GM19043 (cell line): ENCODE measurements around the gene ADCY5.
"Not testable (repeated sequence)": the region's sequence is repeated elsewhere in the genome, so short reads cannot be mapped to it uniquely, and the experiment has no call there.

ENCODE experiments used
- ATAC-seq: cut with Tn5 transposase; IDR thresholded peaks from one replicate; pipeline ENCODE4 v1.9.1; 2021; ENCODE audit warnings: low read depth; ENCODE audit not compliant: unreplicated experiment

Gene ADCY5

DNA sequence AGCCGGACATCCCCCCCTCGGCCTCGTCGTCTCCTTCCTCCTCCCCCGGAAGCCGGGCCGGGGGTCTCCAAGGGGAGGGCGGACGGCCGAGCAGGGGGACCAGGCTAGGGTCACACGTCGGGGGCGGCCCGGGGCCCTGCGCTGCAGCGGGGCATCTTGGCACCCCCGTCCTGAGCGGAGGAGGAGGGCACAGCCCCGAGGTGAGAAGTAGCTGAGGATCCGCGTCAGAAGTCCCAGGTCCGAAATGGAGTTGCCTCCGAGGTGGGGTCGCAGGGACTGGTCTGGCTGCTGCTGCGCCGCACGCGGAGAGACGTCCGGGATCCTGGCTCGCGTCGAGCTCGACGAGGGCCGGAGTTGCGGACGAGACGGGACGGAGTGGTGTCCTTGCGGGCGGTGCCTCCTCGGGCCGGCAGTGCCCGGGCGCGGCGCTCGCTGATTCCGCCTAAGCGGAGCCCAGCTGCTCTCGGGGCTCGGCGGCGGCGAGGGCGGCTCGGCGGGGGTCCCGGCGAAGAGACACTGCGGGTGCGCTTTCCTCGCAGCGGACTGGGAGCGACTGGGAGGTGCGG, at the start of gene ADCY5:
ADCY5 (minus strand) TSS at position 555 of the 566 bp plus-strand sequence; CDS start at position 10, 545 bp downstream.
- no peak for ATAC-seq

DNA sequence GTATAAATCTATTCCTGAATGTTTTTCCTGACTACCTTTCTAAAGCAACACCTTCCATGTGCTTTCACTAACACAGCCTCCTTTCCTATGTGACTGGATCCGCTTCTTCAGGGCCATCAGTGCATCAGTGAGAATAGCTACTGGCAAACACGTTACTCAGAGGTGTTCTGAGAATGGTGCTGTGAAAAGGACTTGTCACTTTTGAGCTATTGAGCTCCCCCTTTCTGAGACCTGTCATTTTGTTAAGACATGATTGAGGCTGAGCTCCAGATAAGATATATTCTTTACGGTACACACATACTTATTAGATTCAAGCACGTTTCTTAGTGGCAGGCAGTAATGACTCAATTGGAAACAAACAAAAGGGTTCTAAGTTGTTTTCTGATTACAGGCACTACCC, 45.0 kb upstream of the ADCY5 start:
- no peak for ATAC-seq

DNA sequence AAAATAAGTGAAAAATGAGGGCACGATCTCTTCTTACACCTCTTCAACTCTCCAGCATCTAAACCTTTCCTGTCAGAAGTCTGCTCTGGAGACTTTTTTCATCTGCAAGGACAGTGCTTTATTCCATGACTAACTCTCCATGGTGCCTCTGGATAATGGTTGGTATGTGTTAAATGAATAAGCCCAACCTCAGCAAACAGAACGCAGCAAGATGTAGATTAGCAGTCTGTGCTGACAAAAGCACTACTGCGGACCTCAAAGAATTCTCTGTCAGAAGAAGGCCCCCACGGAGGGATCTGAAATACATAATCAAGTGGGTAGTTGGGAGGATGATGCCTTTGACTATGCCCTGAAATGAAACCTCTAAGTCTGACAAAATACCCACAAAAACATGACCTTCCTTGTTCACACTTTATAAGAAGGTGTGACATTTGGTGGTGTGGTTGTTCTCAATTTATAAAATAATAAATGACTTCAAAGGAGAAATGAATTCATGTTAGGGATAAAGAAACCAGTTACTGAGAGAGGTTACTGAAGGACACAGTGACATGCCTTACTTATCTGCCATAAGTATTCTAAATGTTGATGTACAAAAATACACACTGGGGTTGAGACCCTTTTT, 43.2 kb upstream of the ADCY5 start:
- no peak for ATAC-seq

DNA sequence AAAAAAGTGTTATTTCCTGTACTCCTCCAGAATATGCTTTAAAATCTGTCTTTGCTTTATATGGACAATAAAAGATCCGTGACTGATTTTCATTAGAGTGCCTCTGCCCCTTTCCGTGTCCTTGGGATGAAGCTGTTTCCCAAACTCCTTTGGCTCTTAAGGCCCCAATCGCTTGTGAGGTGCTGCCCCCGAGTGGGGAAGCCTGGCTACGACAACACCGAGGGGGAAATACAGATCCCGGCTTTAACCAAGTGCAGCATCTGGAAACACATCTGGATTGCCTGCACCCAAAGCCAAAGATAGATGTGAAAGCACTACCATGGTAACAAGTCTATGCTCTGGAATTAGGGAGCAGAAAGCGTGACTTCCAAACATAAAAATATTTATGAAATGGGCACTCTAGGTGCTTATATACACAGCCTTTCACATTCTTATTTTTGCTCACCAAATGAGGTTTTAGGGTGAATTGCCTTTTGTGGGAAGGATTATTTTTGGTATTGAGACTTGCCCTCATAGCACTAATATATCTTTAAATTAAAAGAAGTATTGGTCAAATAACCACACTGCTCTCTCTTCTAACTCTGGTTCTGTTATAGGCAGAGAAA, 40.6 kb upstream of the ADCY5 start:
- ATAC-seq: peak; percentile 49

DNA sequence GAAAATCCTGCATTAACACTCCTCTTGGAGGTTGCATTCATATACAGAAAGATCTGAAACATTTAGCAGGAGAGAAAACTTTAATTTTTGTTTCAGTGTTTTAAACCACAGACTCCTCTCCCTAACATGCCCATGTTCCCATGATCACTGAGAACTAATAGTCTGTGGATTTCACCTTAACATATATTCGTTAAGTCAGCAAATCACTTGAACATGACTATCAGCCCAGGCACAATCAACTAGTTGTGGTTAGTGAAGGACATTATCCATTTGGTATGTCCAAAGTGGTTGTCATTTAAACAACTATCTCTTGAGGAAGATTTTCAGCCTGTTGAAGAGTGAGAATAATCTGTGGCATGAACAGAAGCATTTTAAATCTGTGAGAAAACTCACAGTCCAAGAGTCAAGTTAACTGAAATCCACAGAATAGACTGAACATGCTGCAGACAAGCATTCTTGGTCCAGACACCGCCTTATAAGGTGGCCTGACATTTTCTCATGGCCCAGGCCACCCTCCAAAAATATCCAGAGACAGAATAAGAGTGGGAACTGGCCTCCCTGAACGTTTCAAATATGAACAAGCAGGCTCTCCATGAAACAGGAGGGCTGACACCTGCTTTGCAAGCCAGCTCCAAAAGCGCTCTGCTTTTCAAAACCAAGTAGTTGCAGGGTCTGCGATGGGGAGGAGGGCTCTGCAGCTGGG, 39.9 kb upstream of the ADCY5 start:
- no peak for ATAC-seq

DNA sequence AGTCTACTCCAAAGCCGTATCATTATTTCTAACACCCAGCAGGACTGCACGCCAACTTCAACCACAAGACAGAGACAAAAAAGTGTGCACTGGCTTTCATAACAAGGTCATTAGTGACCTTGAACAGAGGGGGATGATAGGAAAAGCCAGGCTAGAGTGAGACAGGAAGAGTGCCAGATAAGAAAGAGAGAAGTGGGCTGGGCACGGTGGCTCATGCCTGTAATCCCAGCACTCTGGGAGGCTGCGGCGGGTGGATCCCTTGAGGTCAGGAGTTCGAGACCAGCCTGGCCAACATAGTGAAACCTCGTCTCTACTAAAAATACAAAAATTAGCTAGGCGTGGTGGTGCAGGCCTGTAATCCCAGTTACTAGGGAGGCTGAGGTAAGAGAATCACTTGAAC, 38.2 kb upstream of the ADCY5 start:
- ATAC-seq: not testable (repeated sequence)

DNA sequence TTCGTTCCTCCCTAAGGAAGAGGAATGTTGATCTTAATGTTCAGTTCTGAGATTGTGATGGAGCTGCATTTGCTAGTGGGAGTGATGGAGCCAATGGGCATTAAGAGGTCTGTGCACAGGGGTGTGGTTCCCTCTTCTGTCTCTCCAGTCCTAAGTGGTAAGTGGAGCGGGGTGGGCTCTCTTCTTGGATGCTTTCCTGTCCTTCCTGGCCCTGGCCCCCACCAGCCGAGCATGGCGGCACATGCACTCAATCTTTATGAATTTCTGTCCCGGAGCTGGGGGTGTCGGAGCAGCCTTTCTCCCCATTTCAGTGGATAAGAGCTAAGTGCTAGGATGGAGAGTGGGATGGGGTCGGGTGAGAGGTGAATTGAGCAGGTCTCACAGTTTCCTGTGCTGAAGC, 37.6 kb upstream of the ADCY5 start:
- no peak for ATAC-seq

DNA sequence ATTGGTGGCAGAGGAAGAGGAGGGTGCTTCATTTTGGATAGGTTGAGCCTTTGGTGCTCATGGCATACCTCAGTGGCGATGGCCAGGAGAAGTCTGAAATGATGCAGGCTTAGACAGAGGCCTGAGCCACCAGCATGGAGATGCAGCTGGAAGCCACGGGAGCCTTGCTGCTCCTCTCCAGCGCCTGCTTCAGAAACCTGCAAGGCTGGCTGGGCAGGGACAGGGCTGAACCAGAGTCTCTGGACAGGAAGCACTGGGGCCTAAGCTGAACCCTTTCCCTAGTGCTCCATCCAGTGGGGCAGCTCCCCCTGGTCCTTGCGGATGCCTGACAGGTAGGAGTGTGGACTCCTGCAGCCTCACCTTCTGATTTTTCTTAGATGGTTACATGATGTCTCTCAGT, 36.7 kb upstream of the ADCY5 start:
- ATAC-seq: no peak

DNA sequence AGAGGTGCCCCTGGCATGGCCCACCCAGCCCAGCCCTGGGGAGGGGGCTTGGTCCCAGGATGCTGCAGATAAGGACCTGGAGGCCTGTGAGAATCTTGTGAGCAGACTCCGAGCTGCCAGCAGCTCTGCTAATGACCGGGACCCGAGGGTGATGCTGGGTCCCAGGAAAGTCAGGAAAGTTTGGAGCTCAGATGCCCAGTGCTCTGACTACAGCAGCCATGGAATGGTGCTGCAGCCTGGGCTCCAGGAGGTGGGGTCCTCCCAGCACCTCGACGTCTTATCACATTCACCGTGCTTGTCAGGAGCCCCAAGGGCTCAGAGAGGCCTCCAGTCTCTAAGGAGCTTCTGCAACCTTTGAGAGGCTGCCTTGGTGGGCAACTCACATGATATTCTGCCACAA, 34.3 kb upstream of the ADCY5 start:
- no peak for ATAC-seq

DNA sequence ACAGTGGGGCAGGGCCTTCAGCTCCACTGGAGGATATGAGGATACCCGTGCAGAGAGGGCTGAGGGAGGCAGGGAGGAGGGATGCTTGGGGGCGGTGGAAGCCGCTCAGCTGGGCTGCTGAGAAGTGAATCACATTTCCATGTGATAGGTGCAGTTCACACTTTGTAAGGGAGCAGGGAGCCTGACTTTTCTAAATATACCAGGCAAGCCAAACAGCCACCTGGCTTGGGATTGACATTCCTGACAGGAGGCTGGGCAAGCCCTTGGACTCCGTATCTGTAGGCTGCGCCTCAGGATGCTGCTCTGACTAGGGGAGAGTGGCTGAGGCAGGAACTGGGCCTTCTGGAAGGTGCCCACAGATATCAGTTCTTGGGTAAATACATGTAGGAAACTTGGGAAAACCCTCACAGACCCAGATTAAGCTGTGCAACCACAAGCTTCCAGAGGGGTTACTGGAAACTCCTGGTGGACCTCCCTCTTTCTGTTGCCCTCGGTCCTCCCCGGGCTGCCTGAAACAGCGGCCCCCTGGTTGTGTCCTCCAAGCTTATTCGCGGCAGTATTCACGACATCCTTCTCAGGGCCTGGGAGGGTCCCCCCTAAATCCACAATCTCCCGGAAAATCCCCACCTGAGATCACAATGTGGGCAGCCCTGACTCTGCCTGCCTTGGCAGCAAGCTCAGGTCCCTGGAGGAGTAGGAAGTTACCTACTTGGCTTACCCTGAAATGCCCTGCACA, 33.0 kb upstream of the ADCY5 start:
- no peak for ATAC-seq

DNA sequence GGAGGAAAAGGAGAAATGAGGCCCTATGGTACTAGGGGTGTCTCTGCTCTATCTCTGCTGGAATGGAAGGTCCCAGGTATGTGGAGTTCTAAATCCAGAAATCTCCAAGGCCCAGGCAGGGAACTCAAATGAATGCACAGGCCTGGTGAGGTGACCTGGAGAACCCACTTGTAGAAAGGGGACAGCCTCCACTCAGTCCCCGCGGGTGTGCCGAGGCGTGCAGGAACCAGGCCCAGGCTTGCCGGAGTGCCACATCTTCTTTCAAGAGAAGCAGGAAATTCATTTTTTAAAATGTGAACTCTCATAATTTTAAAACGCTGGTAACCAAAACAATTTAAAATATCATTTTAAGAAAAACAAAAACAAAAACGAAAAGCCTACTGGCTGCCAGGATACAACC, 32.2 kb upstream of the ADCY5 start:
- no peak for ATAC-seq

DNA sequence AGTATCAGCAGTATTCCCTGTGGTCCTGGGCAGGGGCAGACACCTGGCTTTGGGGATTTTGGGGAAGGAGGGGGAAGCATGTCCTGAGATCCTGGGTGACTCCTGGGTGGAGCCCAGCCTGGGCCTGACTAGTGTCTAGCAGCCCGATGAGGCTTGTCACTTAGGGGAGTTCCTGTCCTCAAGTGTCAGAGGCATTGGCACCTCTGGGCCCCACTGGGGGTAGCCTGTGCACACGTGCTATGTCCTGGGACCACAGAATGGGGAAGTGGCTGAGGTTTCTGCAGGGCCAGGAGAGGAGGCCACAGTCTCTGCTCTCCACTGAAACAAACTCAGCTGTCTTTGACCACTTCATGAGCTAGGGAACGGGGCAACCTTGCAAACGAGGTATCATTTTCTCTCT, 31.5 kb upstream of the ADCY5 start:
- ATAC-seq: no peak

DNA sequence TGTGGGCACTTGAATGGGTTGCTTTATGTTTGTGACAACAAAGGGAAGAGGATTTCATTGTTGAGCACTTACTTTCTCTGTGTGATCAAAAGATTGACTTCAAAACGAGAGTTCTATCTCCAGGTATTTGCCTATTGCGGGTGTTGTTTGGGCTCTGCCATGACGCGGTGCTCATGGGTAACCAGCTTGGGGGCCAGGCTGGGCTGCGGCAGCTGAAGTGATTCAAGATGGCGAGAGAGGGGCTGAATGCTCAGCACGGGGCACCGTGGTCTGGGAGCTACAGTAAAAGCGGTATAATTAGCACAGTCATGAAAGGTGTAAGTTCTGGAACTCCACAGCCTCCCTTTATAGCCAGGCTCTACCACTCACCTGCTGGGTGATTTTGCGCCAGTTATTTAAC, 31.0 kb upstream of the ADCY5 start:
- ATAC-seq: no peak

DNA sequence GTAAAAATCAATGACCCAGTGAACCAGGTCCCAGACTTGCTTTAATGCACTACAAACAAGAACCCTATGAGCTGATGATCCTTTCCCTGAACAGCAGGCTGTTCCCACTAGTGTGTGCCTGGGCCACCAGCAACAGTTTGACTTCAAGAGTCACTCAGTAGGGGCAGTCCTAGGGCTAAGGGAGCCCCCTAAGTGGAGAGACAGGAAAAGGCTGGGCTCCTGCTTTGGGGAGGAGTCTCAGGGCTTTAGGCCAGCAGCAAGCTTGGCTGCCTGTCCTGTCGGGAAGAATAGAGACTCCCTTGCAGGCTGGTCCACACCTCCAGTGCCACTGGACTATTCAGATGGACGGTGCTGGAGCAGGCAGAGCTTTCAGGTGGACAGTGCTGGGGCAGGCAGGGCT, 29.4 kb upstream of the ADCY5 start:
- no peak for ATAC-seq

DNA sequence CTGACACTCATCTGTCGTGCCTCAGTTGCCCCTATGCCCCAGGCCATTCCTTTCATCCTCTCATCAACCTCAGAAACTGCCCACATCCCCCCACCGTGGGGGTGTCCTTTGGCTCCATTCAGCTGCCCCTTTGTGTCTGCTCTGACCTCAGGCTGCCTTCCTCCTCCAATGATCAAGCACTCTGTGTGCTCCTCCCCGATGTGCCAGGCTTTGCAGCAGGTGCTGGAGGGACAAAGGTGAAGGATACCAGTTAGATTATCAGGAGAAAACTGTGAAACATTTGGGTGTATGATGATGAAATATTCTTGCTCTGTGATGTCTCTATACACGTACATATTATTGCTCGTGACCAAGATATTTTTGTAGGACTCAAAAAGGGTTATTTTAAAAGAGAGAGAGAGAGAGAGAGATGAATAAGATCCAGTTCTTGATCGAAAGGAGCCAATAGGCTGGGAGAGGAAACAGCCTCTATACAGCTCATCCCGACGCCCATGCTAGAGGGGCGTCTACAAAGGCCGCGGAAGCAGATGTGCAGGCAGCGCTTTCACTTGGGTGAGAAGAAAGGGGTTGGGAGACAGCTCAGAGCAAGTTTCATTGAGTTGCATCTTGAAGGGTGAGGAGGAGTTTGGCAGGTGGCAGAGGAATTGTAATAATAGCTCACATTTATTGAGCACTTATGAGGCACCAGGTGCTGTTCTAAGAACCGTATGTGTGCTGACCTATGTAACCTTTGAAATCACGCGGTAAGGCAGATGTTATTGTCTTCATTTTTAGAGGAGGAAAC, 28.3 kb upstream of the ADCY5 start:
- no peak for ATAC-seq

DNA sequence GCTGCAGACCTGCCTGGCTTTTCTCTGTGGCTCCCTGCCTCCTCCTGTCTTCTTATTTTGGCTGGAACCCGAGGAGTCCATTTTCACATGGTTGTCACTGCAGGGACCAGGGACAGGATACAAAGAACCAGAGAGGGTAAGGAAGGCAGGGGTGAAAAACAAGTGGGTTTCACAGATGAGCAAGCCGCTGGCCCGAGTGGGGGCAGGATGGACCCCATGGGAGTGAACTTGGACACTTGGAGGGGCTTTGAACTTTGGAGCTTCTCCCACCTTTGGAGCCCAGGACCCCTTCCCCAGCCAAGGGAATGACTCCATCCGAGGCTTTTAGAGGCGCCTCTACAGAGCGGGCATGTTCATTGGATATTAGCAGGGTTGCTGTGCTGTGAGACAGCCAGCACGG, 26.9 kb upstream of the ADCY5 start:
- no peak for ATAC-seq

DNA sequence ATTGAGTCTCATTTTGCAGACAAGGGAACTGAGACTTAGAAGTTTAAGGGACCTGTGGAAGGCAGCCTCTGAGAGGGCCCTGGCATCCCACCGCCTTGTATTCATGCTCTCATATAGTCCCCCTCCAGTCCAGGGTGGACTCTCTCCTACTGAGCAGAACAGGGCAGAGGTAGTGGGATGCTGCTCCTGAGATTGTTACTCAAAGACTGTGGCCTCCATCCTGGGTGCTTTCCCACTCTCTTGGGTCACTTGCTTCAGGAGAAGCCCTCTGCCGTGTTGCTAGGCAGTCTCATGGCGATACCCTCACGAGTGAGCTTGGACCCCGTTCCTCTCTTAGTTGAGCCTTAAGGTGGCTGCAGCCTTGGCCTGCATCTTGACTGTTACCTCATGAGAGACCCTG, 22.2 kb upstream of the ADCY5 start:
- no peak for ATAC-seq

DNA sequence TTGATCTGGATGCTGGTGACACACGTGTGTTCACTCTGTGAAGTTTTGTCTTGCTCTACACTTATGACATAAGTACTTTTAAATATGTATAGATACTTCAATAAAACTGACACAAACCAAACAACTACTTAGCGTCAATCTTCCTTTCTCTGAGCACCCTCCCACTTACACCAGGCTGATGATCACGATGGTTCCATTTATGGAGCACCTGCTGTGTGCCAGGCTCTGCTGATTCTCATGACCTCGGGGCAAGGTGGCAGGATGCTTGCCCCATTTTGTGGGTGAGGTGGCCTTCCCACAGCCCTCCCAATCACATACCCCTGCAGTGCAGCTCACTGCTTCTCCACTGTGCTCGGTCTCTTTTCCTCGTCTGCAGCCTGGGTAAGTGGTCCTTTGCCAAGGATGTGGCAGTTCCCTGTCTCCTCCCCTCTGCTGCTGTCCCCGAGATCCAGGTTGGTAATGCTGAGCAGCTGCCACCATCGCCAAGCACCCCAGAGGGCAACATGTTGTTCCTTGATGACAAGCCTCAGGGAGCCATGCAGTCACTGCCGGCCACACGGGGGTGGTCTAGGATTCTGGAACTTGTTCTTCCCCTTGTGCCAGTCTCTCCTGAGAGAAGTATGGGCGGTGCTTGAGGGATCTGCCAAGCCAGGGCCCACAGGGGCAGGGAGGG, 20.6 kb upstream of the ADCY5 start:
- ATAC-seq: no peak

DNA sequence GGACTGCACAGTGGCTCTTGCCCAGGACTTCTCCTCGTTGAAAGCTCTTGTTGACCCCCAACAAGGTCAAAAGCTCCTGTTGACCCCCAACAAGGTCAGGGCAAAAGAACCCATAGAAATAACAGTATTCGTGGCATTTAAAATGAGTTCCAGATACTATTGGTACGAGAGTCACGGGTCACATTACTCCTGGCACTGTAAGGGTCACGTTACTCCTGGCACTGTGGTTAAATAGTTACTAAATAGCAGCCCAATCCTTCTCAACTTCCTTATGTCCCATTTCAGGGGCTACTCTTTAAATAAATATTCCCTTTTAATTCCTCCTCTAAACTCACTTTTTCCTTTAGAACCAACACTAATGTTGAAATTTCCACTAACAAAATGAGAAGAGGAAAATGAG, 18.2 kb upstream of the ADCY5 start:
- ATAC-seq: no peak

DNA sequence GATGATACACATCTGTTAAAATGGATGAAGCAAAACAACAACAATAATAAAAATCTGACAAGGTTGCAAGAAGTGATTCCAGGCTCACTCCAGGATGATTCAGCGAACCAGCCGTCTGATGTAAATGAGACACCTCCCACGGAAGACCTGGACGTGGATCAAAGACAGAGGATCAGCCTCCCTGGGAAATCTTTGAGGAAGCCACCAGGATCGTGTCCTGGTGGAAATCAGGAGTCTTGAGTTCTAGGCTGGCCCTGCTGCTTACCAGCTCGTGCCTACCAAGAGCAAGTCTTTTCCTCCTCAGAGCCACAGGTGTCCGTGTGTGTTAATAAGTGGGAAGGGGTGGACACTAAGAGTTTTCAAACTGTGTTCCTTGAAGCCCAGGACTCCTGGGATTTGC, 15.3 kb upstream of the ADCY5 start:
- no peak for ATAC-seq
